ENCODE data around the gene PDHX. TPM values are rescaled to one million over a fixed set of nuclear protein-coding genes. Genes with fewer than 3 reads are reported as not detected.

The PDHX gene
- total RNA-seq, 1 experiment from 2014 or later, result 99.9 TPM

- DNase-seq (ENCODE audit: low spot score), result no peak
- no peaks in the 10 kb centered on the region for H3K4me1 ChIP-seq (ENCODE audit: insufficient read depth, low read length, poor library complexity, severe bottlenecking)
- BruUV-seq (replicated peaks), result no TSS peak
- H3K4me3 ChIP-seq (ENCODE audit: low read depth, low read length, poor library complexity, severe bottlenecking), result no peak overlapping the region
- no peak overlapping the region for H3K27ac ChIP-seq (ENCODE audit: low read depth, low read length, poor library complexity, severe bottlenecking)
- no peaks in the 10 kb centered on the region for H3K9me3 ChIP-seq (ENCODE audit: low read depth, low read length, poor library complexity, severe bottlenecking)
- intact Hi-C loops (cut with micrococcal nuclease; ENCODE audit: unreplicated experiment), result no loop called here
- ChIA-PET CTCF (no interaction called here), POLR2A (ENCODE audit: low non-redundant PET) (no interaction called here)
- H3K36me3 ChIP-seq (ENCODE audit: insufficient read depth, low read length, poor library complexity, severe bottlenecking), result no peaks in the 10 kb centered on the region
- no peak for TF ChIP-seq CTCF (conservative IDR thresholded peaks at IDR 0.05; ENCODE audit: low read depth, low read length)
- no peak for TF ChIP-seq EZH2 (IDR thresholded peaks at IDR 0.05; ENCODE audit: borderline replicate concordance, low read depth, low read length, poor library complexity, severe bottlenecking)
- H3K27me3 ChIP-seq (replicated peaks; ENCODE audit: insufficient read depth, low read depth, low read length, poor library complexity), result no peaks in the 10 kb centered on the region
Measured at GRCh38 chr11:34874202-34874601, 42.2 kb upstream of the PDHX start.

- Histone ChIP-seq H3K36me3 (ENCODE audit: insufficient read depth, low read length, poor library complexity, severe bottlenecking) (no peaks in the 10 kb centered on the region), H3K27ac (ENCODE audit: low read depth, low read length, poor library complexity, severe bottlenecking) (no peak overlapping the region), H3K9me3 (ENCODE audit: low read depth, low read length, poor library complexity, severe bottlenecking) (no peaks in the 10 kb centered on the region), H3K4me1 (ENCODE audit: insufficient read depth, low read length, poor library complexity, severe bottlenecking) (no peaks in the 10 kb centered on the region), H3K4me3 (ENCODE audit: low read depth, low read length, poor library complexity, severe bottlenecking) (no peak overlapping the region), H3K27me3 (replicated peaks; ENCODE audit: insufficient read depth, low read depth, low read length, poor library complexity) (no peaks in the 10 kb centered on the region)
- no peak for DNase-seq (ENCODE audit: low spot score)
- BruUV-seq (replicated peaks), result no TSS peak
- ChIA-PET CTCF (no interaction called here), POLR2A (ENCODE audit: low non-redundant PET) (interaction anchor here (0.6 kb wide), 1 partner anchor 999 kb away, joined by 4 read pairs; no protein-coding TSS in a partner anchor)
- TF ChIP-seq CTCF (conservative IDR thresholded peaks at IDR 0.05; ENCODE audit: low read depth, low read length), result no peak
- TF ChIP-seq EZH2 (IDR thresholded peaks at IDR 0.05; ENCODE audit: borderline replicate concordance, low read depth, low read length, poor library complexity, severe bottlenecking), result no peak
- intact Hi-C loops (cut with micrococcal nuclease; ENCODE audit: unreplicated experiment), result no loop called here
Measured at GRCh38 chr11:34877375-34877975, 38.9 kb upstream of the PDHX start.

- TF ChIP-seq CTCF (conservative IDR thresholded peaks at IDR 0.05; ENCODE audit: low read depth, low read length), result no peak
- TF ChIP-seq EZH2 (IDR thresholded peaks at IDR 0.05; ENCODE audit: borderline replicate concordance, low read depth, low read length, poor library complexity, severe bottlenecking), result no peak
- Histone ChIP-seq H3K27ac (ENCODE audit: low read depth, low read length, poor library complexity, severe bottlenecking) (no peak overlapping the region), H3K27me3 (replicated peaks; ENCODE audit: insufficient read depth, low read depth, low read length, poor library complexity) (no peaks in the 10 kb centered on the region), H3K4me1 (ENCODE audit: insufficient read depth, low read length, poor library complexity, severe bottlenecking) (no peaks in the 10 kb centered on the region), H3K9me3 (ENCODE audit: low read depth, low read length, poor library complexity, severe bottlenecking) (no peaks in the 10 kb centered on the region), H3K4me3 (ENCODE audit: low read depth, low read length, poor library complexity, severe bottlenecking) (no peak overlapping the region), H3K36me3 (ENCODE audit: insufficient read depth, low read length, poor library complexity, severe bottlenecking) (peaks cover 4% of the 10 kb centered on the region)
- DNase-seq (ENCODE audit: low spot score), result no peak
- CTCF ChIA-PET, result no interaction called here
- POLR2A ChIA-PET (ENCODE audit: low non-redundant PET), result no interaction called here
- BruUV-seq (replicated peaks), result no TSS peak
- intact Hi-C loops (cut with micrococcal nuclease; ENCODE audit: unreplicated experiment), result no loop called here
Measured at GRCh38 chr11:34881900-34882299, 34.5 kb upstream of the PDHX start.
